Fibroblast of villous mesenchyme (primary cell): Measurements from ENCODE around the gene CREB3L2. TPM values are rescaled to one million over a fixed set of nuclear protein-coding genes. Genes with fewer than 3 reads are reported as not detected.
"Not testable (repeated sequence)": the region's sequence is repeated elsewhere in the genome, so short reads cannot be mapped to it uniquely, and the experiment has no call there.

Experiments
- DNase-seq: peaks from one replicate; pipeline ENCODE4 v3.0.0-alpha.2; 2010; ENCODE audit warnings: low read depth
- H3K4me3 ChIP-seq: 2 replicates; pipeline ENCODE4 v1.5.1; 2011; ENCODE audit warnings: low read depth, mild to moderate bottlenecking, low read length
- total RNA-seq: library from RNA; depleted of rRNA; stranded (reverse); fragments of >200 nt; gene quantifications from 2 replicates; pipeline ENCODE4 v1.2.3, GENCODE V29; 2012
- TF ChIP-seq, protein P1 (sequence below): IDR thresholded peaks from 2 replicates; pipeline ENCODE4 v1.5.1; 2012; ENCODE audit warnings: low read depth, mild to moderate bottlenecking, low read length; ENCODE audit not compliant: insufficient read depth

Gene CREB3L2
- total RNA-seq, 1 donor: 33.2 TPM

DNA sequence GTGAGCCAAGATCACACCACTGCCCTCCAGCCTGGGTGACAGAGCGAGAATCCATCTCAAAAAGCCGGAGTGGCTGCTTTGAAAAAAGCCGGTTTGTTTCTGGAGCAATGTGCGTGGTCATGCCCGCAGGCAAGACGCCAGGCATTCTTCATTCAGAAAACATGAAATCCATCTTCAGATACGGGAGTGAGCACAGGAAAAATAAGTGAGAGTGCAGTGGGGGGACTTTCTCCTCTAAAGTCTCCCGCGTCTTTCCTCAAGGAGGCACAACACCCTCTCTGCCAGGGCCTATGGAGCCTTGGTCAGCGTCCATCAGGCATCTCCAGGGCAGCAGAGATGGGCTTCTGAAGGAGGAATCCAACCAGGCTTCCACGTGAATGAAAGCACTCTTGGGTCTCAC, 92.8 kb downstream of the CREB3L2 start:
- H3K4me3 ChIP-seq: no peak overlapping the region
- DNase-seq: no peak
- TF ChIP-seq, protein P1, sequence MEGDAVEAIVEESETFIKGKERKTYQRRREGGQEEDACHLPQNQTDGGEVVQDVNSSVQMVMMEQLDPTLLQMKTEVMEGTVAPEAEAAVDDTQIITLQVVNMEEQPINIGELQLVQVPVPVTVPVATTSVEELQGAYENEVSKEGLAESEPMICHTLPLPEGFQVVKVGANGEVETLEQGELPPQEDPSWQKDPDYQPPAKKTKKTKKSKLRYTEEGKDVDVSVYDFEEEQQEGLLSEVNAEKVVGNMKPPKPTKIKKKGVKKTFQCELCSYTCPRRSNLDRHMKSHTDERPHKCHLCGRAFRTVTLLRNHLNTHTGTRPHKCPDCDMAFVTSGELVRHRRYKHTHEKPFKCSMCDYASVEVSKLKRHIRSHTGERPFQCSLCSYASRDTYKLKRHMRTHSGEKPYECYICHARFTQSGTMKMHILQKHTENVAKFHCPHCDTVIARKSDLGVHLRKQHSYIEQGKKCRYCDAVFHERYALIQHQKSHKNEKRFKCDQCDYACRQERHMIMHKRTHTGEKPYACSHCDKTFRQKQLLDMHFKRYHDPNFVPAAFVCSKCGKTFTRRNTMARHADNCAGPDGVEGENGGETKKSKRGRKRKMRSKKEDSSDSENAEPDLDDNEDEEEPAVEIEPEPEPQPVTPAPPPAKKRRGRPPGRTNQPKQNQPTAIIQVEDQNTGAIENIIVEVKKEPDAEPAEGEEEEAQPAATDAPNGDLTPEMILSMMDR: peak; percentile 1

- H3K4me3 ChIP-seq: no peak overlapping the region
- DNase-seq: no peak
- TF ChIP-seq, protein P1: no peak
Observed at GRCh38 chr7:137908106-137908505, 93.8 kb downstream of the CREB3L2 start.

DNA sequence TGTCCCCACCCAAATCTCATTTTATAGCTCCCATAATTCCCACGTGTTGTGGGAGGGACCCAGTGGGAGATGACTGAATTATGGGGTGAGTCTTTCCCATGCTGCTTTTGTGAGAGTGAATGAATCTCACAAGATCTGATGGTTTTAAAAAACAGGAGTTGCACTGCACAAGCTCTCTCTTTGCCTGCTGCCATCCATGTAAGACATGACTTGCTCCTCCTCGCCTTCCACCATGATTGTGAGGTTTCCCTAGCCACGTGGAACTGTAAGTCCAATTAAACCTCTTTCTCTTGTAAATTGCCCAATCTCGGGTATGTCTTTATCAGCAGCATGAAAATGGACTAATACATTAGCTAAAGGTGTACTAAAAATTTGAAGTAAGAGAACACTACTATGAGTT, 95.2 kb downstream of the CREB3L2 start:
- not testable (repeated sequence) for DNase-seq, H3K4me3 ChIP-seq

GRCh38 chr7:137904833-137905232, 97.1 kb downstream of the CREB3L2 start:
- DNase-seq: no peak
- TF ChIP-seq, protein P1: no peak

DNA sequence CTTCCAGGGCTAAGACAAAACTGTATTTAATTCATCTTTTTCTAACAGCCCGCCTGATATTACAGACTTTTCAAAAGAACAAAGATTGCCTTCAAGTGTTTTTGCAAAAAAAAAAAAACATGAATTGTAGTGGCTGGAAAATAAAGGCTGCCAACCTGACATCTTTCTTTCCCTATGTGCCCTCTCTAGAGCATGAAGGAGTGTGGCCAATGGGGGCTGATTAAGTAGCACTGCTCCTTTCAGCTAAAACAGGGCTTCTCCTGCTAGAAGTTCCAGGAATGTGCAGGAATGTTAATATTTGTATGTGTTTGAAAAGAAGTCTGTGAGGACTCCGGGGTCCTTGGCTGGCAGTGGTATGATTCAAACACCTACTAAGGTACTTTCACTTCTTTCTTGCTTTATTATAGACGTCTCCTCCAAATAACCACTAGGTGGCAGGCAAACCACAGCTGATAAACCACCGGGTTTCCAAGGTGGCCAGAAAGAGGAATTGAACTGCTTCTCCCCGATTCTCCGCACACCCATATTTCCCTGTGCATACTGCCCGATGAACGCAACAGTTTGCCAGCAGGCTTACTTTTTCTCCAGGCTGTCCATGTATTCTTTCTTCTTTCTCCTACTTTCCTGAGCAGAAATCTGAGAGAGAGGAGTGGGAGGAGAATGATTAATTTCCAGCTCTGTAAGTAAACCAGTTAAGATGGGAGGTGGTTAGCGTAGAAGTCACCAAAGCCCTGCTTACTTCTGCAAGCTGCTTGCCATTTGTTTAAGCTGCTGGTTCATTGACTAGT, 98.3 kb downstream of the CREB3L2 start:
- DNase-seq: peak; percentile 83
- no peak overlapping the region for H3K4me3 ChIP-seq
- TF ChIP-seq, protein P1: peak; percentile 73

More at GRCh38 chr7:137904833-137905232, 97.1 kb downstream of the CREB3L2 start:
- no peak overlapping the region for H3K4me3 ChIP-seq

GRCh38 chr7:137900137-137900536, 101.7 kb downstream of the CREB3L2 start:
- DNase-seq: no peak
- TF ChIP-seq, protein P1: no peak
- H3K4me3 ChIP-seq: no peak overlapping the region

GRCh38 chr7:137898839-137899721, 102.8 kb downstream of the CREB3L2 start:
- DNase-seq: peak; percentile 75
- H3K4me3 ChIP-seq: no peak overlapping the region
- TF ChIP-seq, protein P1: peak; percentile 97
